Epithelial cell of esophagus (primary cell): ENCODE measurements around the gene KIF18A.

Experiments used
- DNase-seq: peaks from one replicate; pipeline ENCODE4 v3.0.0; 2010; ENCODE audit warnings: low read depth
- H3K4me3 ChIP-seq: 2 replicates; pipeline ENCODE4 v1.5.1; 2011; ENCODE audit warnings: mild to moderate bottlenecking, low read length, control low read depth
- TF ChIP-seq, protein P1 (sequence below): IDR thresholded peaks from 2 replicates; pipeline ENCODE4 v1.5.1; 2011; ENCODE audit warnings: low read depth, mild to moderate bottlenecking, low read length, control low read depth, inconsistent platforms; ENCODE audit not compliant: insufficient read depth; ENCODE audit errors: missing control alignments

KIF18A gene

DNA sequence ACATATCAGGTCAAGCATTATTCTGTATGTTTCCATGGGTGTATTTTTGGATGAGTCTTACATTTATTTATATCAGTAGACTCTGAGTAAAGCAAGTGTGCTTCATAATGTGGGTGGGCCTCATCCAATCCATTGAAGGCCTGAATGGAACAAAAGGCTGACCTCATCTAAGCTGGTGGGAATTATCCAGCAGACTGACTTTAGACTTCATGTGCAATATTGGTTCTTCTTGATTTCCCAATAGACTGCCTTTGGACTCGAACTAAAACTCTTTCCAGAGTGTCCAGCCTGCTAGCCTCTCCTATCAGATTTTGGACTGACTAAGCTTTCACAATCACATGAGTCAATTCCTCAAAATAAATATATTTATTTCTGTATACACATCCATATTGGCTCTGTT, 116.2 kb downstream of the KIF18A start:
- no peak overlapping the region for H3K4me3 ChIP-seq
- no peak for DNase-seq
- TF ChIP-seq, protein P1, sequence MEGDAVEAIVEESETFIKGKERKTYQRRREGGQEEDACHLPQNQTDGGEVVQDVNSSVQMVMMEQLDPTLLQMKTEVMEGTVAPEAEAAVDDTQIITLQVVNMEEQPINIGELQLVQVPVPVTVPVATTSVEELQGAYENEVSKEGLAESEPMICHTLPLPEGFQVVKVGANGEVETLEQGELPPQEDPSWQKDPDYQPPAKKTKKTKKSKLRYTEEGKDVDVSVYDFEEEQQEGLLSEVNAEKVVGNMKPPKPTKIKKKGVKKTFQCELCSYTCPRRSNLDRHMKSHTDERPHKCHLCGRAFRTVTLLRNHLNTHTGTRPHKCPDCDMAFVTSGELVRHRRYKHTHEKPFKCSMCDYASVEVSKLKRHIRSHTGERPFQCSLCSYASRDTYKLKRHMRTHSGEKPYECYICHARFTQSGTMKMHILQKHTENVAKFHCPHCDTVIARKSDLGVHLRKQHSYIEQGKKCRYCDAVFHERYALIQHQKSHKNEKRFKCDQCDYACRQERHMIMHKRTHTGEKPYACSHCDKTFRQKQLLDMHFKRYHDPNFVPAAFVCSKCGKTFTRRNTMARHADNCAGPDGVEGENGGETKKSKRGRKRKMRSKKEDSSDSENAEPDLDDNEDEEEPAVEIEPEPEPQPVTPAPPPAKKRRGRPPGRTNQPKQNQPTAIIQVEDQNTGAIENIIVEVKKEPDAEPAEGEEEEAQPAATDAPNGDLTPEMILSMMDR: no peak

GRCh38 chr11:27977527-27977926, 130.4 kb downstream of the KIF18A start:
- DNase-seq: peak; percentile 8
- TF ChIP-seq, protein P1: no peak
- H3K4me3 ChIP-seq: no peak overlapping the region

- TF ChIP-seq, protein P1: no peak
- peak; percentile 63 for DNase-seq
- no peak overlapping the region for H3K4me3 ChIP-seq
Observed at GRCh38 chr11:27977031-27977430, 130.9 kb downstream of the KIF18A start.

DNA sequence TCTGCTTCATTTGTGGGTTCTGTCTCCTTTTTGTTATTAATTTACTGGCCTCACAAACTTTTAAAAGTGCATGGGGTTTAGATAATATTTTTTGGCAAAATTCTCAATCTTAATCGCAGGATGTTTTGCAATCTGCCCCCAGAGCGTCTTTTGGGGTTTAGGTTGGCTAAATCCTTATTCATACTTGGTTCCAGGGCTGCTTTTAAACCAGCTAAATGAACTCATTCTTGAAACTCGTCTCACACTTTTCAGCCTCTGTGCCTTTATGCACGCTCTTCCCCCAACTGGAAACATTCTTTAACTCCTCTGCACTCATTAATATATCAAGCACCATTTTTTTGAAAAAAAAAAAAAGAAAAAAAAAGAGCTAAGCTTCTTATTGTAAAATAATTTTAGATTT, 131.7 kb downstream of the KIF18A start:
- TF ChIP-seq, protein P1: no peak
- no peak for DNase-seq
- H3K4me3 ChIP-seq: no peak overlapping the region

DNA sequence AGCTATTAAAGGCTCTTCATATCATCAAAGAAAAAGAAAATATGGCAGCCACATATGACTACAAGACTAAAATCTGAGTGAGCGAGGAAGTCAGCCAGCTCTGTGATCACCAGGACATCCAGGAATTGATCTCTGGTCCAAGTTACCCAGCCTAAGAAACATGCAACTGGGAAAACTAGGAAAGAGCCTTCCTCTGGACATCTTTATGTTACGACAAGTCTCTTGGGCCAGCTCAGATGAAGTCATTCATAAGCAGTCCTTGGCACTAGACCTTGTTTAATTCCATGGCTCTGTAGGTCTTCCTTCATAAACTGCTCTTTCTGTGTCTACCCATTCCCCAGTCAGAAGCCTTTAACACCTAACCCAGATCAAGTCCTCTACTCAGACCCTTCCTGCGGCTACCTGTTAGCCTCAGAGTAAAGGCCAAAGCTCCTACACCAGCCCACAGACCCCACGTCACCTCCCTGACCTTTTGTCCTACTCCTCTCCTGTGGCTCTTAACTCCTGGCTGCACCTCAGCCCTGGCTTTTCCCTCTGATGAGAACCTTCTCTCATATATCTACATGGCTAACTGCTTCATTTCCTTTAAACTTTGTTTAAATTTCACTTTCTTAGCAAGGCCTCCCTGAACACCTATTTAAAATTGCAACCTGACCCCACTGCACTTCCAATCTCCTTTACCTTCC, 134.0 kb downstream of the KIF18A start:
- no peak overlapping the region for H3K4me3 ChIP-seq
- TF ChIP-seq, protein P1: no peak
- DNase-seq: no peak

GRCh38 chr11:27972522-27973170, 135.3 kb downstream of the KIF18A start:
- peak; percentile 19 for DNase-seq
- TF ChIP-seq, protein P1: no peak
- H3K4me3 ChIP-seq: no peak overlapping the region

DNA sequence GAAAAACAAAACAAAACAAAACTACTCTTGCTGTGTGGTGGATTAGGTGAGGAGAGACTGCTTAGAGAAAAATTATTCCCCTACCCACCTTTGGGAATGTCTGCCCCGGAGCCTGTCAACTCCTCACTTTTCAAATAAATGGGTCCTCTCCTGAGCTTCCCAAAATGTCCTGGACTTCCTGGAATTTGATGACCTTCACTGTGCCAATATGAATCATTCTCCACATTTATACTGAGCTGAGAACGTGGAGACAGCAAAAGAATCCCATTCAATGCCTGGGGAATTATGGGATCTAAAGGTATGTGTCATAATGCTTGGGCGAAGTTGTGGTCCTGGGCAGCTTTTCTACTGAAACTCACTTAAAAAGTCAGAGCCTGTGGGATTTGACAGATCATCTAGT, 136.8 kb downstream of the KIF18A start:
- no peak overlapping the region for H3K4me3 ChIP-seq
- TF ChIP-seq, protein P1: no peak
- no peak for DNase-seq
